GM12801 (cell line): ENCODE results near the gene NTF4.

Experiments
- TF ChIP-seq, protein P1 (sequence below): IDR thresholded peaks from one replicate; pipeline ENCODE4 v1.5.1; 2011; ENCODE audit warnings: control low read depth; ENCODE audit not compliant: insufficient read length; ENCODE audit errors: extremely low read depth

Gene NTF4

DNA sequence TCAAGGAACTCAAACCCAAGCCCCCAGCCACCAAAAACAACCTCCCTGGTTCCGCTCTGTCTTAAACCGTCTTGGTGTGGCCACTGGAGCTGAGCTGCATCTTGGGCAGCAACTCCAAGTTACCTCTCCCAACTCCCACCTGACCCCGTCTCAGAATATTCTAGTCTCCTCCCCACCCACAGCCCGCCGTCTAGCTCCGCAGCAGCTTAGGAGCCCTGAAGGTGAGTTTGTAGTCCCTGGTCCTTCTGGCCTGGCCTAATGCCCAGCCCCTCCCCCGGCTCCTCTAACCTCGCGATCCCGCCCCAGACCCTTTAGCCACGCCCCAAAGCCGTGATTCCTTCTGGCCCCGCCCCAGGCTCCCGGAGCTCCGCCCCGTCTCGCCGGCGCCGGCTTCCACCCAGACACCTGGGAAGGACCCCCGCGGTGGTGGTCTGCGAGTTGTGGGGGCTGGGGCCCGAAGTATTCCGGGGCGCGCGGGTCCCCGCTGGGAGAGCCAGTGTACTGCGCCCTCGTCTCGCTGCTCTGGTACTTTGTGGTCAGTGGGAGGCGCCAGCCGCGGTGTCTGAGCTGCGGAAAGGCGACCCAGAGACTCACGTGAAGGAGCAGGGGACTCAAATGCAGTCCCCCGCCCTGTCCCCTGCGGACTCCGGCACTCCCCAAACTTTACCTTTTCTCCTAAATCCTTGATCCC lies 45.2 kb downstream of the NTF4 start:
- TF ChIP-seq, protein P1, sequence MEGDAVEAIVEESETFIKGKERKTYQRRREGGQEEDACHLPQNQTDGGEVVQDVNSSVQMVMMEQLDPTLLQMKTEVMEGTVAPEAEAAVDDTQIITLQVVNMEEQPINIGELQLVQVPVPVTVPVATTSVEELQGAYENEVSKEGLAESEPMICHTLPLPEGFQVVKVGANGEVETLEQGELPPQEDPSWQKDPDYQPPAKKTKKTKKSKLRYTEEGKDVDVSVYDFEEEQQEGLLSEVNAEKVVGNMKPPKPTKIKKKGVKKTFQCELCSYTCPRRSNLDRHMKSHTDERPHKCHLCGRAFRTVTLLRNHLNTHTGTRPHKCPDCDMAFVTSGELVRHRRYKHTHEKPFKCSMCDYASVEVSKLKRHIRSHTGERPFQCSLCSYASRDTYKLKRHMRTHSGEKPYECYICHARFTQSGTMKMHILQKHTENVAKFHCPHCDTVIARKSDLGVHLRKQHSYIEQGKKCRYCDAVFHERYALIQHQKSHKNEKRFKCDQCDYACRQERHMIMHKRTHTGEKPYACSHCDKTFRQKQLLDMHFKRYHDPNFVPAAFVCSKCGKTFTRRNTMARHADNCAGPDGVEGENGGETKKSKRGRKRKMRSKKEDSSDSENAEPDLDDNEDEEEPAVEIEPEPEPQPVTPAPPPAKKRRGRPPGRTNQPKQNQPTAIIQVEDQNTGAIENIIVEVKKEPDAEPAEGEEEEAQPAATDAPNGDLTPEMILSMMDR: no peak

DNA sequence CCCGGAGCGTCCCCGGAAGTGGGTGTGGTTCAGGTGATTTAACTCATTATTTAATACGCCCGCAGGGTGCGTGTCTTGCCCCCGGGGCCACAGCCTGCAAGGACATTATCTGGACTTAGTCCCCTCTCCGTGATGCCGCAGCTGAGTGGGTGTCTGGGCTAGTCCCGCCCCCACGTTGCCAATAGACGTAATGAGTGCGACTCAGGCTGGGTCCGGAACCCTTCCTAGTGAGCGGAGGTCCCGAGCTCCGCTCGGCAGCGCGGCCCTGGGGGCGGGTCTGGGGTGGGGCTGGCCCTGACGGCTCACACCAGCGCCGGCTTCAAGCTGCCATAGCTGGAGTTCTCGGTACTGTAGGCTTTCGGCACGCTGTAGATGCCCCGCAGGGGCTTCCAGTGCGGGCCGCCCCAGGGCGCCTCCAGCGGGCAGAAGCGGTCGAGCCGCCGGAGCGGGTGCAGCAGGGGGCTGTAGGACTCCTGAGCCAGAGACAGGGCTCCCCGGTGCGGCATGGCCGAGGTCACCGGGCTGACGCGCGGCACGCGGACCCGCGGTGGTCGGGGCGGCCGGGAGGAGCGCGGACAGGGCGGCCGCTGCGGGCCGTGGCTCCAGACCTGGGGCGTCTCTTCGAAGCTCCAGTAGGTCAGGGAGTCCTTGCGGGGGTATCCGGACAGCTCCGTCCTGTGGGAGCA lies 46.8 kb downstream of the NTF4 start:
- TF ChIP-seq, protein P1: no peak

DNA sequence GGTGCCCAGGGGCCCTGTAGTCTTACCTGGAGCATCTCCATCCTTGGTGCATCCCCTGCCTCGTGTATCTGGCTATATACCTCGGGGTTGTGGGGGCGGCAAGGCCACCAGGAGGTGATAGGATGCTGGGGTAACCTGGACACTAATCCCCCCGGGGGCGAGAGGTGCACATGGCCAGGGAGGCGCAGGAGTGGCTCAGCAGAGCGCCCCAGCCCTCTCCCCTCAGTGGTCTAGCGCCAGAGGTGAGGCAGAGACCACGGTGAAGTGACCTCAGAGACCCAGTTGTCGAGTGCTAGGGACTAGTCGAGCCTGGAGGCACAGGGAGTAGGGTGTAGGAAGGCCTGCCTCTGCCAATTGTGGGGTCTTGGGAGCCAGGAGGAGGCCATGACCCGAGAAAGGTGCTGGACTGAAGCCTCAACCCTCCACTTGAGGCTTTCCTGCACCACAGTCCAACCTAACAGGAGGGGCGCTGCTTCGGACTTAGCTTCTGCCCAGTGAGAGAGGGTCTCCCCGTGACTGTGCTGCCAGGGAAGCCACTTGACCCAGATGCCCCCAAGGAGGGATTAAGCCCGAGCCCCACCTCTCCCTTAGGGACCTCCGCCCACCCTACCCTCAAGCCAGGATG lies 47.5 kb downstream of the NTF4 start, which contains the start of gene LHB:
TSS of gene LHB (minus strand) at position 51 of the 625 bp plus-strand sequence. CDS start at position 41, 10 bp downstream.
- TF ChIP-seq, protein P1: no peak

DNA sequence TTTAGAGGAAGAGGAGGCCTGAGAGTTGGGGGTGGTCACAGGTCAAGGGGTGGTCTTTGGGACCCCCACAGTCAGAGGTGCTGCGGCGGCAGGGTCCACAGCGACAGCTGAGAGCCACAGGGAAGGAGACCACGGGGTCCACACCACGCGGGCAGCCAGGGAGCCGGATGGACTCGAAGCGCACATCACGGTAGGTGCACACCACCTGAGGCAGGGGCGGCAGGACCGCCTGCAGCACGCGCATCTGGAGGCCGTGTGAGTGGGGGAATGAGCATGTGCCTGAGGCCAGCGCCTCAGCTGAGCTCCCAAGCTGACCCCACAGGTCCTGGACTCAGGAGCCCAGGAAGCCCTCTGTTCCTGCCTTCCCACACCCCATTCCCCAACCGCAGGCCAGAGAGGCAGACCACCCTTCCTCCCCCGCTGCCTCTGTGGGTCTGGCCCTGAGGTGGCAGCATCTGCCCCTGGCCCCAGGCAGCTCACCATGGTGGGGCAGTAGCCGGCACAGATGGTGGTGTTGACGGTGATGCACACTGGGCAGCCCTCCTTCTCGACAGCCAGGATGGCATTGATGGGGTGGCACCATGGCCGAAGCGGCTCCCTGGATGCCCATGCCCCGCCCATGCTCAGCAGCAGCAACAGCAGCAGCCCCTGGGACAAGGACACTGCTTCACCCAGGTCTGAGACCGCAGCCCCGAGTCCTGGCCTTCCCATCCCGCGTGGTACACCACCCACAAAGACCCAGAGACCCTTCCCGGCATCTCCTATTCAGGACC lies 48.4 kb downstream of the NTF4 start:
- TF ChIP-seq, protein P1: no peak

DNA sequence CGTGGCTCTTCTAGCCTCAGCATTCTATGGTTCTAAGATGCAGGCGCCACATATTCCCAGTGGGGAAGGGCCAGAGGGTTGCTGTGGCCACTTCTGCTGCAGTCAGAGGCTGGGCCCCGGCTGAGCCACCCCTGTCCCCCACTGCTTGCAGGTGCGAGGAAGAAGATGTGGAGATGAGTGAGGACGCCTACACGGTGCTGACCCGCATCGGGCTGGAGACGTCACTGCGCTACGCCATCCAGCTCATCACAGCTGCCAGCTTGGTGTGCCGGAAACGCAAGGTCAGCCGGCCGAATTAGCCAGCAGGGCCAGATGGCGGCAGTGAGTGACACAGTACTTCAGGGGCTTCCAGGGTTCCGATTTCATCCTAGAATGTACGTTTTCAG lies 49.8 kb downstream of the NTF4 start:
- TF ChIP-seq, protein P1: no peak

DNA sequence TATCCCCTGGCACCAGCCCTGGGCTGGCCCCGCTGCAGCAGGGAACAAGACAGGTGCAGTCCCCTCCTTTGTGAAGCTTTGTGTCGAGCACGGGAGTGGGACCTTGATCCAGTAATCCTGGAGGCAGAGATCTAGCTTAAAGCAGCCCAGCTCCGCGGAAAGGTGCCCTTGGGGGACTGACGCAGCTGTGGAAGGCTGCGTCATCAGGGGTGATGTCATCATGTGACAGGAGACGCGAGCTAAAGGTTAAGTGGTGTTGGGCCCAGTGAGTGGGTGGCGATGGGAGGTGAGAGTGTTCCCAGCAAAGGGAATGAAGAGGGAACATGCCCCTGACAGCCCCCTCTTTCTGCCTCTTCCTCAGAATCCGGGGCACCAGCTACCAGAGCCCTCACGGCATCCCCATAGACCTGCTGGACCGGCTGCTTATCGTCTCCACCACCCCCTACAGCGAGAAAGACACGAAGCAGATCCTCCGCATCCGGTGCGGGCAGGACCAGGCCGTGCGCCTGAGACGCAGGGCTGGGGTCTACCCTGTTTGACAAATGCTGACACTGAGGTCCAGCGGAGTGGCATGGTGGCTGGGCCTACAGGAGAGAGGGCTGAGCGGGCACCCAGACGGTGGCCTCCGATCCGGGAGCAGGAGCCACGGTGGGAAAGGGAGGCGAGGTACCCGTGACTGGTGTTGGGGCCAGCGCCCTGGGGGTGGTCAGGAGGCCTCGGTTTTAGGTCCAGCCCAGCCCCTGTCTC lies 50.3 kb downstream of the NTF4 start:
- TF ChIP-seq, protein P1: no peak
